Measurements from ENCODE around the gene ELMO1.

GRCh38 chr7:37481722-37482288, 33.1 kb upstream of the ELMO1 start:
- TF ChIP-seq CTCF (IDR thresholded peaks at IDR 0.05), result no peak
- no peak for TF ChIP-seq POLR2A (IDR thresholded peaks at IDR 0.05)

Measured in heart left ventricle (tissue), 13 donors.